Endothelial cell of umbilical vein (primary cell): ENCODE data around the gene SPTB. TPM values are rescaled to one million over a fixed set of nuclear protein-coding genes. Genes with fewer than 3 reads are reported as not detected.
"Not testable (repeated sequence)": the region's sequence is repeated elsewhere in the genome, so short reads cannot be mapped to it uniquely, and the experiment has no call there.

Source experiments
- BruUV-seq: library from RNA; stranded (reverse); fragments of 400-500 nt; replicated peaks from 2 replicates; lab custom pipeline; 2021; lab: Mats Ljungman, UMichigan
- CTCF ChIA-PET: fragments of 300-600, 350-600 bp; sonication (Branson Sonifier 250); formaldehyde crosslinking; loops from one replicate; lab custom pipeline; 2021; ENCODE audit warnings: antibody characterized with exemption, inconsistent platforms; lab: Charles Lee
- POLR2A ChIA-PET: fragments of 300-600, 350-600 bp; sonication (Branson Sonifier 250); formaldehyde crosslinking; loops from one replicate; lab custom pipeline; 2021; ENCODE audit warnings: antibody characterized with exemption, inconsistent platforms; lab: Charles Lee
- DNase-seq: peaks from one replicate; pipeline ENCODE4 v3.0.0-alpha.2; 2011; ENCODE audit warnings: low read depth, low spot score
- FAIRE-seq: peaks from 2 replicates; lab custom pipeline; 2011; peaks lifted over from hg19 to GRCh38; lab: Jason Lieb, UNC
- H2AFZ ChIP-seq: 2 replicates; pipeline ENCODE4 v1.6.0; 2012; ENCODE audit warnings: low read depth, low read length, control low read depth, inconsistent platforms
- H3K27ac ChIP-seq: 2 replicates; pipeline ENCODE4 v1.5.1; 2011; ENCODE audit warnings: low read depth, mild to moderate bottlenecking, control low read depth, low read length, moderate library complexity; ENCODE audit not compliant: insufficient read depth
- H3K27me3 ChIP-seq, 2 experiments: 2 replicates each; pipeline versions ENCODE4 v1.6.0 to v1.6.1; 2011; ENCODE audit warnings: low read length in 2 of 2, mixed read lengths in 1 of 2; ENCODE audit not compliant: control insufficient read depth in 2 of 2, insufficient read depth in 2 of 2
- H3K36me3 ChIP-seq, 2 experiments: 2 replicates in 1 of 2; 3 replicates in 1 of 2; pipeline ENCODE4 v1.5.1; 2011; ENCODE audit warnings: low read length in 2 of 2, mild to moderate bottlenecking in 1 of 2, moderate library complexity in 1 of 2; ENCODE audit not compliant: control insufficient read depth in 2 of 2, insufficient read depth in 2 of 2; ENCODE audit errors: extremely low read depth in 1 of 2
- H3K4me1 ChIP-seq: 3 replicates; pipeline ENCODE4 v1.5.1; 2011; ENCODE audit warnings: mild to moderate bottlenecking, low read length; ENCODE audit not compliant: control insufficient read depth, insufficient read depth; ENCODE audit errors: extremely low read depth
- H3K4me2 ChIP-seq: 2 replicates; pipeline ENCODE4 v1.6.1; 2011; ENCODE audit warnings: low read length, control low read depth, mixed read lengths; ENCODE audit not compliant: insufficient read depth
- H3K4me3 ChIP-seq, 3 experiments: fragments of 200-600 bp in 1 of 3; sonication (generic), shearing (Covaris generic) in 1 of 3; replicated peaks in 1 of 3; 2 replicates each; pipeline ENCODE4 v1.5.1; 2011 to 2016; ENCODE audit warnings: control low read depth in 3 of 3, low read length in 3 of 3, mild to moderate bottlenecking in 2 of 3, inconsistent platforms in 1 of 3, low read depth in 1 of 3, moderate library complexity in 1 of 3; ENCODE audit not compliant: insufficient read depth in 1 of 3
- H3K79me2 ChIP-seq: 2 replicates; pipeline ENCODE4 v1.6.0; 2012; ENCODE audit warnings: low read length, inconsistent platforms; ENCODE audit not compliant: control insufficient read depth, insufficient read depth
- H3K9ac ChIP-seq: replicated peaks from 2 replicates; pipeline ENCODE3; 2011; ENCODE audit warnings: low read length, control low read depth; ENCODE audit not compliant: insufficient read depth; ENCODE audit errors: extremely low read depth
- H3K9me1 ChIP-seq: replicated peaks from 3 replicates; pipeline ENCODE4 v1.6.0; 2011; ENCODE audit warnings: mild to moderate bottlenecking, low read length; ENCODE audit not compliant: control insufficient read depth, insufficient read depth; ENCODE audit errors: extremely low read depth
- H3K9me3 ChIP-seq: replicated peaks from 2 replicates; pipeline ENCODE4 v1.5.1; 2012; ENCODE audit warnings: low read length, inconsistent platforms; ENCODE audit not compliant: control insufficient read depth, insufficient read depth
- H4K20me1 ChIP-seq: replicated peaks from 2 replicates; pipeline ENCODE3; 2011; ENCODE audit warnings: mild to moderate bottlenecking, low read length; ENCODE audit not compliant: control insufficient read depth, insufficient read depth; ENCODE audit errors: extremely low read depth
- CTCF ChIP-seq, 2 donors: IDR thresholded peaks; 1 replicate in 1 of 2; 2 replicates in 1 of 2; pipeline ENCODE4 v1.5.1; 2011; ENCODE audit warnings: low read length in 2 of 2, mild to moderate bottlenecking in 2 of 2, moderate library complexity in 2 of 2, control low read depth in 1 of 2, inconsistent platforms in 1 of 2, low read depth in 1 of 2; ENCODE audit not compliant: insufficient read depth in 1 of 2; ENCODE audit errors: extremely low read depth in 1 of 2
- GATA2 ChIP-seq: IDR thresholded peaks from 2 replicates; pipeline ENCODE4 v1.7.0; 2011; ENCODE audit warnings: low read depth, mild to moderate bottlenecking, moderate library complexity, mixed read lengths, low read length; ENCODE audit not compliant: insufficient read length, insufficient read depth
- JUN ChIP-seq: IDR thresholded peaks from 2 replicates; pipeline ENCODE4 v1.6.1; 2011; ENCODE audit warnings: borderline replicate concordance, low read depth; ENCODE audit not compliant: insufficient read length, insufficient read depth
- MYC ChIP-seq: IDR thresholded peaks from one replicate; pipeline ENCODE4 v1.6.1; 2011; ENCODE audit warnings: mild to moderate bottlenecking, low read depth, low read length
- POLR2A ChIP-seq: IDR thresholded peaks from 2 replicates; pipeline ENCODE4 v1.6.1; 2012; ENCODE audit warnings: low read depth, mild to moderate bottlenecking, control low read depth, low read length
- dilution Hi-C: fragments of 300-500 bp; cut with MboI; formaldehyde crosslinking; loops from one replicate; pipeline ENCODE4 v1.15.0; 2019; ENCODE audit warnings: low sequenced_read_pairs; ENCODE audit not compliant: extremely low pct_ligation_motif_present
- intact Hi-C: fragments of 100-400 bp; cut with micrococcal nuclease; formaldehyde crosslinking; loops from one replicate; pipeline ENCODE4 v1.10.0; 2022
- polyA plus RNA-seq, 4 experiments: library from polyadenylated mRNA; depleted of rRNA in 3 of 4; stranded (reverse) in 3 of 4; unstranded in 1 of 4; fragments of >200 nt; gene quantifications; 2 replicates each; pipeline versions ENCODE4 v1.2.1 to v1.2.3, GENCODE V29; 2011 to 2012; ENCODE audit warnings: missing spikeins in 1 of 4
- total RNA-seq: library from RNA; stranded (reverse); gene quantifications from 2 replicates; pipeline ENCODE4 v1.2.3, GENCODE V29; 2021

The SPTB gene
- total and polyA plus RNA-seq, 2 donors (not counting 3 experiments of a cell fraction or from before 2014, with no cell fraction given), result 0.03 to 0.07 TPM

DNA sequence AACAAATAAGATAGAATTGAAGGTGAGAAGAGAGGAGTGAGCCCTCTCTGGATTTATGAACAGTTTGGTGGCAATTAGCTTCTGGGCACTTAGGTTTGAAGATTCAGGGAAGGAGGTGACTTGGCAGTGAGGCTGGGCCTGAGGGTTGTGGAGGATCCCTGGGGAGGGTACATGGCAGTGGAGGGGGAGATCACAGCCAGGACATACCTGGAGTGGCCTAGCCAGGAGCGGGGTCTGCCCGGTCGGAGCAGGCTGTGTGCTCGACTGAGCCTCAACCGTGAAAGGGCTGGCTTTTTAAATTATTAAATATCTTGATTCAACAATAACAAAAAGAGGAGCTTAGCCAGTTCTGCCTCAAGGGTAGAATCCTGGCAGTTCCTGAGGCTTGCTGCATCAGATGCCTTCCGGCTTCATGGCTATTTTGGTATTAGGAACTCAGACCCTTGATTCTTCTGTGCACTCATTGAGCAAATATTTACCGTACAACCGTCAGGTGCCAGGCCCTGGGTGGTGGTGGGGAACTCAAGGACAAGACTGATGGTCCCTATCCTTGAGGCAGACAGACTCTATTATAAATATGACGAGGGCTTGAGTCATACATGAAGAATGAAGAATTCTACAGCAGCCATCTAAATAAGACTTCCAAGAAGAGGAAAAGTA, 73.4 kb downstream of the SPTB start:
- H3K4me1 ChIP-seq, result no peaks in the 10 kb centered on the region
- no peaks in the 10 kb centered on the region for H3K9me1 ChIP-seq
- no peaks in the 10 kb centered on the region for H3K9me3 ChIP-seq
- CTCF ChIA-PET, result interaction anchor here (0.8 to 1.3 kb wide), 3 partner anchors 85 to 105 kb away, joined by 3 to 5 read pairs (median 3); no protein-coding TSS in a partner anchor
- no peak for DNase-seq
- H3K9ac ChIP-seq, result no peak overlapping the region
- FAIRE-seq, result no peak
- H3K4me2 ChIP-seq, result no peak overlapping the region
- H3K4me3 ChIP-seq, result no peak overlapping the region
- dilution Hi-C loops, result no loop called here
- intact Hi-C loops, result no loop called here
- POLR2A ChIA-PET, result no interaction called here
- H3K36me3 ChIP-seq, result no peaks in the 10 kb centered on the region
- no peaks in the 10 kb centered on the region for H3K79me2 ChIP-seq
- H3K27ac ChIP-seq, result no peak overlapping the region
- H2AFZ ChIP-seq, result no peak overlapping the region
- TF ChIP-seq CTCF (IDR thresholded peaks at IDR 0.05; ENCODE audit: extremely low read depth in 1 of 2, insufficient read depth in 1 of 2, low read depth in 1 of 2, low read length in 2 of 2), result no peak
- TF ChIP-seq GATA2, result no peak
- no peak for TF ChIP-seq JUN
- TF ChIP-seq POLR2A, result no peak
- no peak for TF ChIP-seq MYC
- H3K27me3 ChIP-seq, result peaks cover 2 to 4% of the 10 kb centered on the region in 2 experiments
- BruUV-seq, result no TSS peak
- H4K20me1 ChIP-seq, result no peaks in the 10 kb centered on the region

DNA sequence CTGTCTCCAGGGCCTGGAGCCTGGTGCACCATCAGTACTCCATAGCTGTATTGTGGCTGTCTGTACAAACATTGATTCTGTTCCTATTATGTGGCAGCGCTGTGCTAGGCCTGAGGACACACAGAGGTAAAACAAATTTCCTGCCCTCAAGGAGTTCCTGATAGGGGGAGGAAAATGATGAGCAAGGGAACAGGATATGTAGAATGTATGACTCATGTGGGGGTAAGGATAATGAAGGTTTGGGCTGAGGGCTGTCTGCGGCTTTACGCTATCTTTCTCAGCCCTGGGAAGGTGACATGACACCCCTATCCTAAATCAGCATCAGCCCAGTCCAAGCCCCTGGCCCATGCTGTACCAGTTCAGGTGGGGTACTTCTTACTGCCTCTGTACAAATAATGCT, 74.1 kb downstream of the SPTB start:
- H3K4me2 ChIP-seq, H3K27ac ChIP-seq: not testable (repeated sequence)

More for the DNA sequence above, 74.1 kb downstream of the SPTB start:
- H3K79me2 ChIP-seq, H3K9me3 ChIP-seq, DNase-seq, H3K36me3 ChIP-seq, BruUV-seq, dilution Hi-C loops, H3K4me3 ChIP-seq, intact Hi-C loops, H3K9ac ChIP-seq, H4K20me1 ChIP-seq, H3K4me1 ChIP-seq, POLR2A ChIA-PET, FAIRE-seq, H3K27me3 ChIP-seq, H3K9me1 ChIP-seq, H2AFZ ChIP-seq: not testable (repeated sequence)
- CTCF ChIA-PET, result interaction anchor here (0.8 to 1.3 kb wide), 2 partner anchors 86 to 105 kb away, joined by 3 read pairs; no protein-coding TSS in a partner anchor
